HEK293T (cell line): ENCODE data around the gene DDX11.
"Not testable (repeated sequence)": the region's sequence is repeated elsewhere in the genome, so short reads cannot be mapped to it uniquely, and the experiment has no call there.

ENCODE experiments used
- CTCF ChIA-PET: fragments of 350-600 bp; formaldehyde crosslinking; extraction: SDS; loops from one replicate; lab custom pipeline; 2021; ENCODE audit warnings: antibody characterized with exemption, inconsistent platforms; lab: Yijun Ruan, JAX
- POLR2A ChIA-PET: fragments of 350-600 bp; formaldehyde crosslinking; extraction: SDS; loops from one replicate; lab custom pipeline; 2020; ENCODE audit warnings: antibody characterized with exemption, inconsistent platforms; lab: Yijun Ruan, JAX
- DNase-seq: peaks from one replicate; pipeline ENCODE4 v3.0.0; 2012; ENCODE audit warnings: mixed read lengths; ENCODE audit errors: extremely low spot score
- ARNT ChIP-seq: fragments of 450-650 bp; IDR thresholded peaks from 2 replicates; pipeline ENCODE4 v1.6.1; 2017; ENCODE audit warnings: mild to moderate bottlenecking
- BHLHE40 ChIP-seq: fragments of 450-650 bp; IDR thresholded peaks from 2 replicates; pipeline ENCODE4 v1.6.1; 2016; ENCODE audit warnings: mild to moderate bottlenecking, moderate library complexity, borderline replicate concordance
- CTBP1 ChIP-seq: fragments of 450-650 bp; IDR thresholded peaks from 2 replicates; pipeline ENCODE4 v1.6.1; 2016; ENCODE audit warnings: borderline replicate concordance
- ELF4 ChIP-seq: fragments of 450-650 bp; IDR thresholded peaks from 2 replicates; pipeline ENCODE4 v1.6.1; 2017; ENCODE audit warnings: antibody characterized with exemption
- FOXA1 ChIP-seq: fragments of 450-650 bp; IDR thresholded peaks from 2 replicates; pipeline ENCODE4 v1.6.1; 2016; ENCODE audit warnings: mild to moderate bottlenecking
- FOXK2 ChIP-seq: fragments of 450-650 bp; IDR thresholded peaks from 2 replicates; pipeline ENCODE4 v1.6.1; 2016; ENCODE audit warnings: mild to moderate bottlenecking
- FOXM1 ChIP-seq: fragments of 450-650 bp; IDR thresholded peaks from 2 replicates; pipeline ENCODE4 v1.6.1; 2017; ENCODE audit warnings: mild to moderate bottlenecking, borderline replicate concordance
- HDGF ChIP-seq: fragments of 450-650 bp; IDR thresholded peaks from 2 replicates; pipeline ENCODE4 v1.6.1; 2017; ENCODE audit warnings: antibody characterized with exemption, borderline replicate concordance
- L3MBTL2 ChIP-seq: fragments of 450-650 bp; conservative IDR thresholded peaks from 2 replicates; pipeline ENCODE4 v1.6.1; 2016; ENCODE audit warnings: mild to moderate bottlenecking
- LEF1 ChIP-seq: fragments of 450-650 bp; IDR thresholded peaks from 2 replicates; pipeline ENCODE4 v1.6.1; 2017; ENCODE audit warnings: mild to moderate bottlenecking, borderline replicate concordance
- NFRKB ChIP-seq: fragments of 450-650 bp; IDR thresholded peaks from 2 replicates; pipeline ENCODE4 v1.6.1; 2016; ENCODE audit warnings: mild to moderate bottlenecking, moderate library complexity
- PKNOX1 ChIP-seq: fragments of 450-650 bp; IDR thresholded peaks from 2 replicates; pipeline ENCODE4 v1.6.1; 2016
- SP1 ChIP-seq: fragments of 450-650 bp; IDR thresholded peaks from 2 replicates; pipeline ENCODE4 v1.6.1; 2017
- SUZ12 ChIP-seq: fragments of 450-650 bp; IDR thresholded peaks from 2 replicates; pipeline ENCODE4 v1.6.1; 2016; ENCODE audit warnings: mild to moderate bottlenecking
- TARDBP ChIP-seq: fragments of 450-650 bp; IDR thresholded peaks from 2 replicates; pipeline ENCODE4 v1.6.1; 2016
- ZNF384 ChIP-seq: fragments of 450-650 bp; IDR thresholded peaks from 2 replicates; pipeline ENCODE4 v1.6.1; 2016

DDX11 gene

GRCh38 chr12:31117203-31118011, 43.7 kb downstream of the DDX11 start:
- peak; percentile 60 for DNase-seq
- POLR2A ChIA-PET, result interaction anchor here (0.6 kb wide), 1 partner anchor 153 kb away, joined by 3 read pairs; no protein-coding TSS in a partner anchor
- TF ChIP-seq SP1, result no peak
- peak; percentile 51 for TF ChIP-seq L3MBTL2
- CTCF ChIA-PET, result interaction anchor here (0.6 kb wide), 1 partner anchor 154 kb away, joined by 3 read pairs; no protein-coding TSS in a partner anchor

GRCh38 chr12:31118347-31119191, 44.9 kb downstream of the DDX11 start:
- peak; percentile 85 for TF ChIP-seq L3MBTL2
- no peak for TF ChIP-seq ELF4
- no peak for TF ChIP-seq BHLHE40
- POLR2A ChIA-PET, result no interaction called here
- CTCF ChIA-PET, result no interaction called here
- peak; percentile 71 for DNase-seq

GRCh38 chr12:31119192-31119802, 45.6 kb downstream of the DDX11 start:
- no peak for DNase-seq
- ChIA-PET POLR2A (no interaction called here), CTCF (no interaction called here)
- TF ChIP-seq ZNF384 (no peak), ELF4 (no peak), L3MBTL2 (peak; percentile 58; the same call in 1 of the 2 replicates), SUZ12 (no peak)

- ChIA-PET CTCF (no interaction called here), POLR2A (no interaction called here)
- no peak for TF ChIP-seq LEF1
- no peak for TF ChIP-seq NFRKB
- no peak for TF ChIP-seq L3MBTL2
- no peak for TF ChIP-seq ELF4
- TF ChIP-seq SUZ12, result no peak
- no peak for TF ChIP-seq PKNOX1
- no peak for TF ChIP-seq FOXK2
- no peak for TF ChIP-seq ARNT
- no peak for TF ChIP-seq HDGF
- TF ChIP-seq ZNF384, result no peak
- no peak for TF ChIP-seq SP1
- TF ChIP-seq FOXA1, result no peak
- TF ChIP-seq FOXM1, result no peak
- no peak for TF ChIP-seq TARDBP
- no peak for TF ChIP-seq CTBP1
- no peak for TF ChIP-seq BHLHE40
- DNase-seq, result no peak
These were observed 46.1 kb downstream of the DDX11 start for GRCh38 chr12:31119803-31120211.

GRCh38 chr12:31120392-31121008, 46.8 kb downstream of the DDX11 start:
- TF ChIP-seq NFRKB (no peak), ARNT (no peak), ZNF384 (no peak), FOXM1 (no peak), L3MBTL2 (no peak), LEF1 (no peak), SUZ12 (no peak), FOXK2 (no peak), HDGF (no peak), PKNOX1 (no peak), FOXA1 (no peak), ELF4 (no peak)
- CTCF ChIA-PET, result no interaction called here
- DNase-seq, result no peak
- POLR2A ChIA-PET, result no interaction called here

- DNase-seq, POLR2A ChIA-PET, CTCF ChIA-PET: not testable (repeated sequence)
These were observed 47.5 kb downstream of the DDX11 start for GRCh38 chr12:31121022-31121728.

GRCh38 chr12:31122481-31122880, 48.8 kb downstream of the DDX11 start:
- no peak for DNase-seq
- ChIA-PET CTCF (interaction anchor here (0.6 kb wide), 1 partner anchor 113 kb away, joined by 4 read pairs; no protein-coding TSS in a partner anchor), POLR2A (no interaction called here)
- TF ChIP-seq FOXK2 (no peak), ZNF384 (no peak), ELF4 (no peak), L3MBTL2 (no peak), FOXA1 (no peak), NFRKB (no peak), ARNT (no peak), TARDBP (no peak), LEF1 (no peak), SP1 (no peak), BHLHE40 (no peak)

- POLR2A ChIA-PET, DNase-seq, CTCF ChIA-PET: not testable (repeated sequence)
These were observed 50.5 kb downstream of the DDX11 start for GRCh38 chr12:31124158-31124557.

GRCh38 chr12:31125171-31125570, 51.5 kb downstream of the DDX11 start:
- DNase-seq, POLR2A ChIA-PET, CTCF ChIA-PET: not testable (repeated sequence)

GRCh38 chr12:31127209-31127848, 53.7 kb downstream of the DDX11 start:
- CTCF ChIA-PET, DNase-seq, POLR2A ChIA-PET: not testable (repeated sequence)

GRCh38 chr12:31136581-31136980, 62.9 kb downstream of the DDX11 start:
- CTCF ChIA-PET, DNase-seq, POLR2A ChIA-PET: not testable (repeated sequence)
